Small intestine (tissue), 7 donors: ENCODE results near the gene CRYAA. TPM values are rescaled to one million over a fixed set of nuclear protein-coding genes. Genes with fewer than 3 reads are reported as not detected.

ENCODE experiments used
- DNase-seq, 2 donors: peaks; one replicate each; pipeline versions ENCODE4 v3.0.0 to v3.0.0-alpha.2; 2013
- FAIRE-seq: peaks from 2 replicates; lab custom pipeline; 2012; peaks lifted over from hg19 to GRCh38; lab: Jason Lieb, UNC
- H3K27ac ChIP-seq, 3 donors: one replicate each; pipeline ENCODE4 v1.5.1; 2013; ENCODE audit warnings: low read length in 2 of 3, mild to moderate bottlenecking in 2 of 3, control low read depth in 1 of 3, inconsistent platforms in 1 of 3, low read depth in 1 of 3, moderate library complexity in 1 of 3
- H3K27me3 ChIP-seq, 3 donors: one replicate each; pipeline ENCODE4 v1.6.1; 2013; ENCODE audit warnings: low read length in 3 of 3, inconsistent platforms in 1 of 3; ENCODE audit not compliant: control insufficient read depth in 3 of 3, insufficient read depth in 3 of 3
- H3K36me3 ChIP-seq, 3 donors: one replicate each; pipeline ENCODE4 v1.6.1; 2013; ENCODE audit warnings: low read length in 3 of 3, inconsistent platforms in 1 of 3, low read depth in 1 of 3, mild to moderate bottlenecking in 1 of 3, moderate library complexity in 1 of 3; ENCODE audit not compliant: control insufficient read depth in 3 of 3, insufficient read depth in 2 of 3
- H3K4me1 ChIP-seq, 3 donors: one replicate each; pipeline ENCODE4 v1.6.1; 2013; ENCODE audit warnings: low read length in 2 of 3, inconsistent platforms in 1 of 3, low read depth in 1 of 3, mild to moderate bottlenecking in 1 of 3, moderate library complexity in 1 of 3; ENCODE audit not compliant: control insufficient read depth in 3 of 3, insufficient read depth in 2 of 3
- H3K4me3 ChIP-seq, 3 donors: one replicate each; pipeline ENCODE4 v1.5.1; 2013; ENCODE audit warnings: low read length in 3 of 3, control low read depth in 1 of 3, inconsistent platforms in 1 of 3, low read depth in 1 of 3, mild to moderate bottlenecking in 1 of 3, moderate library complexity in 1 of 3
- H3K9me3 ChIP-seq, 2 donors: one replicate each; pipeline ENCODE4 v1.6.1; 2013; ENCODE audit warnings: low read depth in 1 of 2, low read length in 1 of 2; ENCODE audit not compliant: control insufficient read depth in 2 of 2, insufficient read depth in 1 of 2
- WGBS, 3 donors: extraction: QIAGEN DNeasy Blood & Tissue Kit; methylation state at CpG; one replicate each; pipeline ENCODE4 v1.1.7; 2013; 5-methylcytosine and 5-hydroxymethylcytosine counted together
- polyA plus RNA-seq, 4 donors: library from polyadenylated mRNA; stranded (reverse) in 3 of 4; unstranded in 1 of 4; fragments of 200-250 nt in 3 of 4; fragments of 120-200 nt in 1 of 4; gene quantifications; one replicate each; pipeline versions ENCODE4 v1.2.1 to v1.2.3, GENCODE V29; 2013
- donor health status: healthy with polysubstance abuse.
- donor health status: control.
- donor health status: control.
- donor health status: Bipolar disorder and iron deficiency.
- donor health status: healthy.

The CRYAA gene
- polyA plus RNA-seq, 4 donors, result not detected

DNA sequence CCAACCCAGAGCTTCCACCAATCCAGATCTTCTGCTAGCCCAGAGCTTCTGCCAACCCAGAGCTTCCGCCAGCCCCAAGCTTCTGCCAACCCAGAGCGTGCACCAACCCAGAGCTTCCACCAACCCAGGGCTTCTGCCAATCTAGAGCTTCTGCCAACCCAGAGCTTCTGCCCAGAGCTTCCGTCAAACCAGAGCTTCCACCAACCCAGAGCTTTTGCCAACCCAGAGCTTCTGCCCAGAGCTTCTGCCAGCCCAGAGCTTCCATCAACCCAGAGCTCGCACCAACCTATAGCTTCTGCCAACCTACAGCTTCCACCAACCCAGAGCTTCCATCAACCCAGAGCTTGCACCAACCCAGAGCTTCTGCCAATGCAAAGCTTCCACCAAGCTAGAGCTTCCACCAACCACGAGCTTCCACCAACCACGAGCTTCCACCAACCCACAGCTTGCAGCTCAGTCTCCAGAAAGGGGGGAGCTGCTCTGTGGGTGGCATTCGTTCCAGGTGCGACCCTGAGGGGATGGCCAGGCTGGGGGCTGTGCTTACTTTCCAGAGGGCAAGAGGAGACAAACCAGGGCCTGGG is 23.8 kb downstream of the CRYAA start:
- peaks cover 0 to 10% (median 0%) of the 10 kb centered on the region in 3 donors for H3K4me1 ChIP-seq
- H3K27me3 ChIP-seq, result no peaks in the 10 kb centered on the region
- DNase-seq, result no peak
- H3K4me3 ChIP-seq, result no peak overlapping the region
- H3K9me3 ChIP-seq, result no peaks in the 10 kb centered on the region
- no peak for FAIRE-seq
- WGBS, 3 donors, result 81 to 87% (median 87%) methylated on average over 8 of the region's 8 CpGs
- no peak overlapping the region for H3K27ac ChIP-seq
- no peaks in the 10 kb centered on the region for H3K36me3 ChIP-seq

GRCh38 chr21:43193088-43193650 is 24.4 kb downstream of the CRYAA start:
- Histone ChIP-seq H3K27ac (no peak overlapping the region), H3K36me3 (no peaks in the 10 kb centered on the region), H3K4me3 (no peak overlapping the region), H3K27me3 (no peaks in the 10 kb centered on the region), H3K9me3 (no peaks in the 10 kb centered on the region), H3K4me1 (peaks cover 0 to 10% (median 0%) of the 10 kb centered on the region in 3 donors)
- no peak for DNase-seq
- FAIRE-seq, result no peak
- WGBS, 3 donors, result 89 to 92% (median 92%) methylated on average over 10 to 11 of the region's 11 CpGs

DNA sequence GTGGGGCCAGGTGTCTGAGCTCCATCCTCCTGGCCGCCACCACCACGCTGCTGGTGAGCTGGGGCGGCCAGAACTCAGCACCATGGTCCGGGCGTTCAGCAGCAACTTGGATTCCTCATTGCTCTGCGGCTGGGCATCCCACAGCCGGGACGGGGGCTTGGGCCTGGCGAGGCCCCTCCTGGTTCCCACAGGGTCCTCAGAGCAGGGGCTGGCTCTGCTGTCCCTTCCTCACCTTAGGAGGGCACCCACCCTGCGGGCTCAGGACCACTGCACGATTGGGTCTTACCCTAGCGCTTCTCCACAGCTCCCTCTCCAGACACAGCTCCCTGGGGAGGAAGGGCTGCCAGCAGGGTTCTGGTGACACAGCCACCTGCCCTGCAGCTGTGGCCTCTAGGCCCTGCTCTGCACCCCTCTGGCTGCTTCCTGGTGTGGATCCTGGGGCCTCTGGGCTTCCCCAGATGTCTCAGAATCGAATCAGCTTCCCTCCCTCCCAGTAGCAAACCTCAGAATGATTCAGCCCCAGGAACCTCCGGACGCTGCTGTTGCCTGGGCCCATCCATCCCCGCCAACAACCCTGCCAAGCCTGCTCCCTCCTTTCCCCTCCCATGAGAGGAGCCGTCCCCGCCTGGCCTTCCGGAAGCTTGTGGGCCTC is 25.0 kb downstream of the CRYAA start:
- Histone ChIP-seq H3K4me1 (peaks cover 0 to 10% (median 0%) of the 10 kb centered on the region in 3 donors), H3K27ac (no peak overlapping the region), H3K27me3 (no peaks in the 10 kb centered on the region), H3K9me3 (no peaks in the 10 kb centered on the region), H3K4me3 (no peak overlapping the region), H3K36me3 (no peaks in the 10 kb centered on the region)
- WGBS, 3 donors, result 67 to 85% (median 77%) methylated on average over 17 to 19 of the region's 19 CpGs
- FAIRE-seq (no peak), DNase-seq (no peak)

DNA sequence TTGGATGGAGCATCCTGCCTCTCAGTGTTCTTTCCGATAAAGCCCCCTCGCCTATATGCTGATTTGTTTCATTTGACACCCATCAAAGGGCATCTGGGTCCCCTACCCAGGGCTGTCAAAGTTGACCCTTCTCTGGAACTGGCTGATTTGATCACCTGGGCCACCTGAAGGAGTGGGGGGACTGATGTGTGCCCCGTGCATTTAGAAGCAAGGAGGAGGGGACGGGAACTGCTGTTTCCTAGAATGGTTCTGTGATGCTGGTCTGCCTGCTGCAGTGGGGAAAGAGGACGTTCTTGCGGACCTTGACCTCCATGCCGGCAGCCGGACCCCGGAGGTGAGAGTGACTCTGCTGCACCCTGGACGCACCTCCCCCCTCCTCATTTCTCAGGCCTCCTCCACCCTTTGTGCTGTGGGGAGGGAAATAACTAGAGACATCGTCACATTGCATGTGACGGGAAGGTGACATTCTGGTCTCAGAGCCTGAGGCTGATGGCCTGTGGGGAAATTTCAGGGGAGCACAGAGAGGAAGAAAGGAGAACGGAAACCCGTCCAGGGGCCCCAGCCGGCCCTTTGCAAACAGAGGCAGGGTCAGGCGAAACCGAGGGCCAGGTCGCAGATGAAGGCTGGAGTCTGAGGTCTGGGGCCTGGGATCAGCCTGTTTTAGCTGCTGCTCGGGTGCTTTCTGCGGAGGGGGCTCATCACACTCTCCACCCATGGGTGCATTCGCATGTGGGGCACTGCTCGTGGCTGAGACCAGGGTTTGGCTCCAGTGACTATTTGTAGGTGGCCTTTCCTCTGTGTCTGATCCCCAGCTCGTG is 25.7 kb downstream of the CRYAA start:
- 76 to 83% (median 79%) methylated on average over 23 of the region's 23 CpGs for WGBS, 3 donors
- Histone ChIP-seq H3K9me3 (no peaks in the 10 kb centered on the region), H3K4me3 (no peak overlapping the region), H3K36me3 (no peaks in the 10 kb centered on the region), H3K4me1 (peaks cover 0 to 10% (median 0%) of the 10 kb centered on the region in 3 donors), H3K27me3 (no peaks in the 10 kb centered on the region), H3K27ac (peak overlapping the region in 1 of 3 donors; percentile 33)
- peak in 1 of 2 donors; percentile 27 for DNase-seq
- no peak for FAIRE-seq

DNA sequence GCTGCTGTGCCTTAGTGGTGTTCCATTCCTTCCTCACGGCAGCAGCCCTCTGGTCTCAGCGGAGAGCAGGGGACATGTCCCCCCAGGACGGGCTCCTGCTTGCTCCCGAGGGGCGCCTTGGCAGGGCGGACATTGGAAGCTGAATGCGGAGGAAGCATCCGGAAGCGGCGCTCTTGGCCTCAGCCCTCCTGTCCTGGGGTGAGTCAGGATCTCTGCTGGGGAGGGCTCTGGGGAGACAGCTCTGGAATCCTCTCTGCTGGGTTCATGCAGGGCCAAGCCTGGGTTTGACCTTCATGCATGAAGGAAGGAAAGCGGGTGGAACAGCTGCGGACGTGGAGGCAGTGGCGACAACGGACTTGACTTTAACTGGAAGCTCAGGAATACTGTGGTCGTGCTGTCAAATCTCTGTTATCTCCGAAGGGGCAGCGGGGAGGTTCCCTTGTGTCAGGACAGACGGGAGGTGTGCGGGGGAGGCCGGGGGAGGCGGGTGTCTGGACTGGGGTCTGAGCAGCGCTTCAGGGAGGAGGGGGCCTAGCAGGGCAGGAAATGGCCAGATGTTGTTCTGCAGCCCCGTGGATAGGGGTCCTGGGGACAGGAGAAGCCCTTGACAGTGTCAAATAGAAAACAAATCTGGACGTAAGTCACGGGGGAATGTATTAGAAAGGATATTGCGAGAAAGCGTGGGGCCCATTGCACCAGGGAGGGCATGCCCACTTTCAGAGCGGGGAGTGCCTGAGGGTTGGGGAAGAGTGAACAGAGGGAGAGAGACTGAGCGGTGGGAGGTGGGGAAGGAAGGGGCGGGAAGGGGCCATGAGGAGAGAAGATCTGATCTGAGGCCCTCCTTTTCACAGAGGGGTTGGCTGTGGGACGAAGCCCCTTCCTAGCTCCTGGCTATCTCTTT is 26.6 kb downstream of the CRYAA start:
- peak overlapping the region in 1 of 3 donors; percentile 33 for H3K27ac ChIP-seq
- WGBS, 3 donors, result 77 to 92% (median 83%) methylated on average over 29 to 32 of the region's 32 CpGs
- peaks cover 0 to 10% (median 0%) of the 10 kb centered on the region in 3 donors for H3K4me1 ChIP-seq
- H3K9me3 ChIP-seq, result no peaks in the 10 kb centered on the region
- H3K4me3 ChIP-seq, result no peak overlapping the region
- FAIRE-seq (no peak), DNase-seq (no peak)
- no peaks in the 10 kb centered on the region for H3K36me3 ChIP-seq
- H3K27me3 ChIP-seq, result no peaks in the 10 kb centered on the region

GRCh38 chr21:43196826-43197225 is 28.0 kb downstream of the CRYAA start:
- Histone ChIP-seq H3K4me1 (peaks cover 0 to 10% (median 0%) of the 10 kb centered on the region in 3 donors), H3K27ac (peak overlapping the region in 1 of 3 donors; percentile 22), H3K36me3 (no peaks in the 10 kb centered on the region), H3K4me3 (no peak overlapping the region), H3K9me3 (peaks cover 2 to 7% of the 10 kb centered on the region in 2 donors), H3K27me3 (no peaks in the 10 kb centered on the region)
- FAIRE-seq, result no peak
- DNase-seq, result peak in 1 of 2 donors; percentile 77
- 9 to 50% (median 43%) methylated on average over 6 of the region's 6 CpGs for WGBS, 3 donors

- Histone ChIP-seq H3K4me1 (peaks cover 0 to 10% (median 0%) of the 10 kb centered on the region in 3 donors), H3K27me3 (no peaks in the 10 kb centered on the region), H3K4me3 (no peak overlapping the region), H3K36me3 (no peaks in the 10 kb centered on the region), H3K27ac (no peak overlapping the region), H3K9me3 (peaks cover 2 to 7% of the 10 kb centered on the region in 2 donors)
- FAIRE-seq (no peak), DNase-seq (no peak)
- WGBS, 3 donors, result 87 to 93% (median 91%) methylated on average over 2 of the region's 2 CpGs
These were observed 29.6 kb downstream of the CRYAA start for GRCh38 chr21:43198376-43198775.
